NCI-H748 treated with DMSO at 0.1 percent for 48 hours (cell line): ENCODE results near the gene TAS1R3.
A peak's percentile ranks its signal among the peaks of the same experiment; 100 is the strongest.

ENCODE experiments used
- DNase-seq: peaks from one replicate; lab custom pipeline; 2025; lab: John Stamatoyannopoulos, UW

The TAS1R3 gene

GRCh38 chr1:1331068-1331965 is at the start of gene TAS1R3:
TAS1R3 (plus strand) TSS chr1:1331280; CDS start chr1:1331346, 66 bp downstream.
- DNase-seq, result no peak

GRCh38 chr1:1281533-1282321 is 49.4 kb upstream of the TAS1R3 start:
- no peak for DNase-seq

GRCh38 chr1:1282998-1283397 is 48.1 kb upstream of the TAS1R3 start:
- DNase-seq, result no peak

- DNase-seq, result no peak
Observed at GRCh38 chr1:1283821-1284220, 47.3 kb upstream of the TAS1R3 start.

- no peak for DNase-seq
Observed at GRCh38 chr1:1284221-1285101, 46.6 kb upstream of the TAS1R3 start.

GRCh38 chr1:1285102-1285571 is 45.9 kb upstream of the TAS1R3 start:
- DNase-seq, result no peak

- DNase-seq, result no peak
Observed at GRCh38 chr1:1285611-1286311, 45.3 kb upstream of the TAS1R3 start.

- no peak for DNase-seq
Observed at GRCh38 chr1:1286313-1287261, 44.5 kb upstream of the TAS1R3 start.

- no peak for DNase-seq
Observed at GRCh38 chr1:1287288-1288110, 43.6 kb upstream of the TAS1R3 start.

- DNase-seq, result peak; percentile 7
Observed at GRCh38 chr1:1290238-1290731, 40.8 kb upstream of the TAS1R3 start.

- peak; percentile 17 for DNase-seq
Observed at GRCh38 chr1:1291023-1291528, 40.0 kb upstream of the TAS1R3 start.

GRCh38 chr1:1291548-1292441 is 39.3 kb upstream of the TAS1R3 start:
- peak; percentile 52 for DNase-seq

GRCh38 chr1:1292442-1292779 is 38.7 kb upstream of the TAS1R3 start:
- no peak for DNase-seq

GRCh38 chr1:1292851-1293250 is 38.2 kb upstream of the TAS1R3 start:
- no peak for DNase-seq

GRCh38 chr1:1293263-1294249 is 37.5 kb upstream of the TAS1R3 start:
- no peak for DNase-seq

- no peak for DNase-seq
Observed at GRCh38 chr1:1294250-1294890, 36.7 kb upstream of the TAS1R3 start.
